ENCODE measurements around the gene TUBAL3. TPM values are rescaled to one million over a fixed set of nuclear protein-coding genes. Genes with fewer than 3 reads are reported as not detected.

The TUBAL3 gene
- total and polyA plus RNA-seq, 9 donors: 0.15 to 0.34 (median 0.15) TPM; not detected in 6

- no peak overlapping the region for H3K4me3 ChIP-seq
- no peak overlapping the region for H3K27ac ChIP-seq
- H3K36me3 ChIP-seq: no peaks in the 10 kb centered on the region
- no peaks in the 10 kb centered on the region for H3K4me1 ChIP-seq (ENCODE audit: insufficient read depth)
- H3K9me3 ChIP-seq: no peaks in the 10 kb centered on the region
- no peak for TF ChIP-seq EP300 (IDR thresholded peaks at IDR 0.05)
- TF ChIP-seq CTCF (IDR thresholded peaks at IDR 0.05): no peak
- no peak for TF ChIP-seq POLR2A (IDR thresholded peaks at IDR 0.05)
- intact Hi-C loops (cut with DNase I): no loop called here
- WGBS, 3 donors: 68 to 81% (median 73%) methylated on average over 16 of the region's 16 CpGs
- no peak for DNase-seq
- H3K27me3 ChIP-seq: no peaks in the 10 kb centered on the region
Observed at GRCh38 chr10:5369362-5370158, 35.1 kb downstream of the TUBAL3 start.

GRCh38 chr10:5365928-5366327, 38.7 kb downstream of the TUBAL3 start:
- intact Hi-C loops (cut with DNase I): no loop called here
- Histone ChIP-seq H3K36me3 (no peaks in the 10 kb centered on the region), H3K9me3 (no peaks in the 10 kb centered on the region), H3K4me3 (no peak overlapping the region), H3K27ac (no peak overlapping the region), H3K27me3 (no peaks in the 10 kb centered on the region), H3K4me1 (ENCODE audit: insufficient read depth) (no peaks in the 10 kb centered on the region)
- no peak for TF ChIP-seq EP300 (IDR thresholded peaks at IDR 0.05)
- no peak for DNase-seq
- 14 to 20% (median 16%) methylated on average over 5 of the region's 5 CpGs for WGBS, 3 donors

- no peaks in the 10 kb centered on the region for H3K4me1 ChIP-seq (ENCODE audit: insufficient read depth)
- H3K27me3 ChIP-seq: no peaks in the 10 kb centered on the region
- intact Hi-C loops (cut with DNase I): no loop called here
- no peaks in the 10 kb centered on the region for H3K36me3 ChIP-seq
- no peaks in the 10 kb centered on the region for H3K9me3 ChIP-seq
- no peak within 1 kb of the TSS for H3K27ac ChIP-seq
- 48 to 57% (median 56%) methylated on average over 21 of the region's 21 CpGs for WGBS, 3 donors
- H3K4me3 ChIP-seq: no peak within 1 kb of the TSS
- DNase-seq: no peak
- TF ChIP-seq CTCF (IDR thresholded peaks at IDR 0.05) (no peak), EP300 (IDR thresholded peaks at IDR 0.05) (no peak), POLR2A (IDR thresholded peaks at IDR 0.05) (no peak)
Observed at GRCh38 chr10:5364890-5365338, 39.7 kb downstream of the TUBAL3 start, which contains the start of gene UCN3. Gene UCN3, plus strand, starts transcription at chr10:5364966. Its CDS starts 8,755 bp downstream, at chr10:5373721.

GRCh38 chr10:5364374-5364773, 40.3 kb downstream of the TUBAL3 start:
- Histone ChIP-seq H3K27me3 (no peaks in the 10 kb centered on the region), H3K4me3 (no peak overlapping the region), H3K4me1 (ENCODE audit: insufficient read depth) (no peaks in the 10 kb centered on the region), H3K27ac (no peak overlapping the region), H3K36me3 (no peaks in the 10 kb centered on the region), H3K9me3 (no peaks in the 10 kb centered on the region)
- TF ChIP-seq POLR2A (IDR thresholded peaks at IDR 0.05) (no peak), EP300 (IDR thresholded peaks at IDR 0.05) (no peak), CTCF (IDR thresholded peaks at IDR 0.05) (no peak)
- DNase-seq: no peak
- WGBS, 3 donors: 77 to 81% (median 80%) methylated on average over 11 of the region's 11 CpGs
- intact Hi-C loops (cut with DNase I): no loop called here

- Histone ChIP-seq H3K4me3 (no peak overlapping the region), H3K27ac (no peak overlapping the region), H3K4me1 (ENCODE audit: insufficient read depth) (no peaks in the 10 kb centered on the region), H3K36me3 (no peaks in the 10 kb centered on the region), H3K9me3 (no peaks in the 10 kb centered on the region), H3K27me3 (no peaks in the 10 kb centered on the region)
- intact Hi-C loops (cut with DNase I): no loop called here
- TF ChIP-seq CTCF (IDR thresholded peaks at IDR 0.05) (no peak), EP300 (IDR thresholded peaks at IDR 0.05) (no peak), POLR2A (IDR thresholded peaks at IDR 0.05) (no peak)
- DNase-seq: no peak
Observed at GRCh38 chr10:5362873-5363272, 41.8 kb downstream of the TUBAL3 start.

All from ovary (tissue), 9 donors.